T-helper 1 cell treated with Interleukin-12 subunit alpha and Interleukin-12 subunit beta and Interleukin-4 antibody, amounts not matched to agents 30 ng/mL and 1 ng/mL, for 36 hours (primary cell): ENCODE measurements around the gene TNRC18. TPM values are rescaled to one million over a fixed set of nuclear protein-coding genes. Genes with fewer than 3 reads are reported as not detected.
"Not testable (repeated sequence)": the region's sequence is repeated elsewhere in the genome, so short reads cannot be mapped to it uniquely, and the experiment has no call there.

Source experiments
- intact Hi-C: fragments of 100-400 bp; cut with micrococcal nuclease; formaldehyde crosslinking; loops from one replicate; pipeline ENCODE4 v1.15.1; 2024
- total RNA-seq: library from RNA; stranded (reverse); gene quantifications from 2 replicates; pipeline ENCODE4 v1.2.3, GENCODE V29; 2022

The TNRC18 gene
- total RNA-seq, 1 donor from 2014 or later = 44.3 TPM

GRCh38 chr7:5278766-5279165, 144.9 kb downstream of the TNRC18 start:
- intact Hi-C loops = no loop called here

DNA sequence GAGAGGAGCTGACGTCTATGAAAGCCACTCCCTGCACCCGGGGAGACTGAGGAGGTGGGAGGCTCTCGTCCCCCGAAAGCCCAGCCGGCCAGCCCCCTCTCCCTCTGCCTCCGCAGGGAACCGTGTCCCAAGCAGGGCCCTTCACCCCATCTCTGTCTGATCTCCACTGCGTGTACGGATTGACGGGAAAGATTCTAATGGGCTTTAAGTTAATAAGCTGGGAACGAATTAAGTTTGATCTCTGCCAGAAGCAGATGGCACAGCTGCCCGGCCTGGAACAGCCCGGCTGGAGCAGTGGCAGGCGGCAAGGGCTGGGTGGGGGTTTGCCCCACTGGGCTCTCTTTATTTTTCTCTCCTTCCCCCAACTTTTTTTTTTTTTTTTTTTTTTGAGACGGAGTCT, 147.0 kb downstream of the TNRC18 start:
- intact Hi-C loops = no loop called here

GRCh38 chr7:5276123-5276522, 147.5 kb downstream of the TNRC18 start:
- intact Hi-C loops = not testable (repeated sequence)

- intact Hi-C loops = not testable (repeated sequence)
Observed at GRCh38 chr7:5275510-5275909, 148.1 kb downstream of the TNRC18 start.

GRCh38 chr7:5274985-5275431, 148.6 kb downstream of the TNRC18 start:
- intact Hi-C loops = not testable (repeated sequence)

DNA sequence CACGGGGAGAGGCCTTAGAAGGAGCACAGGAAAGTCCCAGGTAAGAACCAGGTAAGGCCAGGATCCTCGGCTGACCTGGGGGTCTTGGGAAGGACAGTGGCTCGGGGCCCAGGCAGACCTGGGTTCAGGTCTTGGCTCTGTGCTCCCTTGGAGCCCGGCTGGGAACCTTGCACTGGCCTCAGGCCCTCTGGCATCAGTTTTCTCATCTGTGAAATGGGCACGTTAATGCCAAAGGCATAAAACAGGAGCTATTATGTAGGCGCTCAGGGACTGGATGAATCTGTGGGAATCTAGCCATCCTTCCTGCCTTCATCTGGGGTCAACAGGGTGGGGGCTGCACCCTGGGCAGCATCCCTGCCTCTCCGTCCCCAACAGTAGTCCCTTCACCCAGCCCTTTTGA, 149.2 kb downstream of the TNRC18 start:
- intact Hi-C loops = no loop called here

- intact Hi-C loops = not testable (repeated sequence)
Observed at GRCh38 chr7:5273831-5274405, 149.7 kb downstream of the TNRC18 start.

DNA sequence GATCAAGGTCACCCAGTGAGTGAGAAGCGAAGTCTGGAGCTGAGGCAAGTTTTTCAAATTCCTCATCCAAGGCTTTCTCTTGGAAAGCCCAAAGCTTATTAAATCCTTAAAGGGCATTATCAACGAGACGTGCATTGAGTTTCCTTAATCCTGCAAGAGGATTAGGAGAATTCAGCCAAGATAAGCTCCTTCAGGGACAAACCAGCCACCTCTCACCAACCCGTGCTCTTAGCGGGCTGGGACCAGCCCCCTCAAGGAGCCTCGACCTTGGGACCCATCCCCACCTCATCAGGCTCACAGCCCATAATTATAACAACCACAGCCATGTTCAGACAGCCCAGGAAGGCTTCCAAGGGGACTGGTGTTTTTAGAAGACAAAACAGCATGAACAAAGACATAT, 152.8 kb downstream of the TNRC18 start:
- intact Hi-C loops = no loop called here

- intact Hi-C loops = not testable (repeated sequence)
Observed at GRCh38 chr7:5269992-5270657, 153.5 kb downstream of the TNRC18 start.

GRCh38 chr7:5267829-5268228, 155.8 kb downstream of the TNRC18 start:
- intact Hi-C loops = not testable (repeated sequence)

GRCh38 chr7:5266191-5267028, 157.2 kb downstream of the TNRC18 start:
- intact Hi-C loops = no loop called here

DNA sequence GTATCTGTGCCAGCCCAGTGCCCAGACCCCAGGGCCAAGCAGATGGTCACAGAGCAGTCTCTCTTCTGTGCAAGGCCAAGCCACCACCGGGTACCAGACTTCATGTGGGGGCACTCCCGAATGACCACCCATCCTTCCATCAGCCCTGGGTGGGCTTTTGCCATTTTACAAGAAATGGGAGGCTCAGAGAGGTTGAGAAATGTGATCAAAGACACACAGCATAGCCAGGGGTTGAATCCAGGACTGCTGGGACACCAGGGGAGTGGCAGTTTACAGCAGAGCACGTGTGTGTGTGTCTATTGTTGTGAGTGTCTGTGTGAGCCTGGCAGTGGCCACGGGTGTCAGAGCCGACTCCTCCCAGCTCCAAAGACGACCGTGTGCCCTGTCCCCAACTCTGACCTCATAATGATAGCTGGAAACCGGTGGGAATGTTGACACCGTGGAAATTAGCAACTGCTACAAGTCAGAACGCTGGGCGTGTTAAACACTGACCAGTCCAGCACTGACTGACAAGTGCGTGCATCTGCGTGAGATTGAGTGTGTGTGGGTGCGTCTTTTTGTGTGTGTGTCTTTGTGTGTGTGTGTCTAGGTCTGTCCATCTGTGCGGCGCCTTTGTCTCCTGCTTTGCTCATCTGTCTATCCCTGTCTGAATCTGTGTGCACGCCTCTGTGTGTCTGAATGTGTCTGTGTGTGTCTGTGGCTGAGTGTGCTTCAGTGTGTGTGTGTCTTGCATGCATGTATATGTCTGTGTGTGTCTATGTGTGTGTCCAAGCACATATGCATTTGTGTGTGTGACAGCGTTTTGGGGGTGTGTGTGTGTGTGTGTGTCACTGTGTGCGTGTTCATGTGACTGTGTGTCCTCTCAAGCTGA, 158.1 kb downstream of the TNRC18 start:
- intact Hi-C loops = no loop called here

DNA sequence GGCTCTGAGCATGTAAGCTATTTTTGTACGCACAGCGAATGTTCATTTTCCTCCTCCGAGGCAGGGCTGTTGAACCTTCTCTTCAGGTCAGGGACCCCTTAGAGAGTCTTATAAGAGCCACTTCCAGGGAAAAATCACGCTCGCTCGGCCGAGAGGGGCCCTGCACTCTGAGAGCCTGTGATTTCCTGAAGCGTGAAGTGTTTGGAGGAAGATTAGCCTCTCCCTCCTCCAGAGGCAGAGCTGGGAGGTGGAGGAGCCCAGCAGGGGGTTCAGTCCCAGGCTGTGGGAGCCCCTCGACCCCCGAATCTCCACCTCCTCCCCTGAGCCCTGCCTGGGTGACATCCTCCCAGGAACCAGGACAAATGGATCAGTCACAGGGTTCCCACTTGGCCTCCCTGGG, 160.6 kb downstream of the TNRC18 start:
- intact Hi-C loops = not testable (repeated sequence)

DNA sequence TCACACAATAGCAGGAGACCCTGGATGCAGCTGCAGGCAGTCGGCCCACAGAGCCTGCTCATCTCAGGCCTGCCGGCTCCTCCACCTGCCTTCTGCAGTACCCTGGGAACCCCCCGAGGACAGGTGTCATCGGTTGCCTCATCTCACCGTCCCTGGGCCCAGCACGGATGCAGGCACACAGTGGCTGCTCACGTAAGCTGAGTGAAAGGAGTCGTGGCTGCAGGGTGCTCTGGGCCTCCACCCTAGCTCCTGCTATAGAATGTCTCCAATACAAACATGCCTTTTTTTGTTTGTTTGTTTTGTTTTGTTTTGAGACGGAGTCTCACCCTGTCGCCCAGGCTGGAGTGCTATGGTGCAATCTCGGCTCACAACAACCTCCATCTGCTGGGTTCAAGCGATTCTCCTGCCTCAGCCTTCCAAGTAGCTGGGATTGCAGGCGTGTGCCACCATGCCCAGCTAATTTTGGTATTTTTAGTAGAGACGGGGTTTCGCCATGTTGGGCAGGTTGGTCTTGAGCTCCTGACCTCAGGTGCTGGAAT, 163.0 kb downstream of the TNRC18 start:
- intact Hi-C loops = not testable (repeated sequence)

Other genes starting within 250 kb of the TNRC18 start
- gene WIPI2, start 233.6 kb downstream of the TNRC18 start, total RNA-seq = 52.5 and 53.2 TPM in 2 replicates
- gene SLC29A4, start 140.9 kb downstream of the TNRC18 start, total RNA-seq = 0.12 TPM in 2 replicates
- 13.8 and 16.1 TPM in 2 replicates for gene FBXL18, start 90.0 kb upstream of the TNRC18 start, total RNA-seq
- 13,122 and 13,495 TPM in 2 replicates for gene ACTB, start 106.8 kb upstream of the TNRC18 start, total RNA-seq
- gene FSCN1, start 169.0 kb upstream of the TNRC18 start, total RNA-seq = 25.4 and 27.1 TPM in 2 replicates